NK-92 (cell line): ENCODE data around the gene MAGEF1.

Experiments
- DNase-seq: peaks from one replicate; lab custom pipeline; 2025; ENCODE audit not compliant: unreplicated experiment; lab: John Stamatoyannopoulos, UW

MAGEF1 gene

DNA sequence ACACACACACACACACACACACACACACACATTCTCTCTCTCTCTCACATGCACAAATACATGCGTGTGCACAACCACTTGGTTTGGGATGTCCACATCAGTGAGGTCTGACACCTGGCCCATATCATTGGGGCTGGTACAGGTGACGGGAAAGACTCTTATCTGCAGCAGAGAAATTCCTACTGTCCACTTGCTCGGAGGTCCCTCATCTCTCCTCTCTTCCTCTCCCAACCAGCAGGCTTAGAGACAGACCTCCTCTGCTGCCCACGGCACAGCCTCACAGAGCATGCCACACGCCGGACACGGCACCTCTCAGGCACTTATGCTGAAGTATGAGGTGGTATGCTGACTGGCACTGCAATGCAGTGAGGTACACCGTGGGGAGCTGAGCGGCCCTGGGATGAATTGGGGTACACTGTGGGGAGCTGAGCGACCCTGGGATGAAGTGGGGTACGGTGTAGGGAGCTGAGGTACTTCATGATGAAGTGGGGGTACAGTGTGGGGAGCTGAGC is 41.7 kb downstream of the MAGEF1 start:
- no peak for DNase-seq

DNA sequence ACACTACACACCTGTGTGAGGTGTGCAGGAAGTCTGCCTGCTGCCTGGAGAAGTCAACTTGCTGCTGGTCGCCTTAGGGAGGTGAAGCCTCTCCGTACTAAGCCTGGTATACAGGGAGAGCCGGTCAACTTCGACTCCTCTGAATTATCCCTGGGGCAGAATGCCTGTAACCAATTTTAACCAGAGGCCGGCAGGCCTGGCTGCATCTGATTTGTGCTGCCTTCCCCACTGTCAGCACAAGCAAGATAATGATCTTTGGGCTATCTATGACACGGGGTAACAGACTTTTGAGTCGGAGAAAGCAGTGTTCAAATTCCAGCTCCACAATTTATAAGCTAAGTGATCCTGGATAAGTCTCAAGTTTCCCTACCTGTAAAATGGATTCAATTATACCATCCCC is 42.3 kb downstream of the MAGEF1 start:
- DNase-seq, result no peak

DNA sequence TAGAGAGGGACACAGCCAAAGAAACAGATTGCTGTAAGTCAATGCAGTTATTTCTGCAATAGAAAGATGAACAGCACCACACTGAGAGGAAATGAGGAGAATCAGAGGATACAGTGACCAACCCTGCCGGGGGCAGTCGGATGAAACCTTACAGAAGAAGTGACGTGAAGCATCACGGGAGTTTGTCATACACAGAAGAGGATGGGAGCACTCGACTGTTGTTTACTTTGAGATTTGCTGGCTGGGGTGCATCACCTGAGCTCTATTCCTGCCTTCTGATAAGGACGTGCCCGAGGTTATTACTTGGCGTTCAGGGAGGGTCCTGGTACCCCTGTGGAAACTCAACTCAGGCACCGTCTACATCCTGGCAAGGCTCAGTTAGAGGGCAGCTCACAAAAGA is 45.4 kb downstream of the MAGEF1 start:
- DNase-seq, result no peak

DNA sequence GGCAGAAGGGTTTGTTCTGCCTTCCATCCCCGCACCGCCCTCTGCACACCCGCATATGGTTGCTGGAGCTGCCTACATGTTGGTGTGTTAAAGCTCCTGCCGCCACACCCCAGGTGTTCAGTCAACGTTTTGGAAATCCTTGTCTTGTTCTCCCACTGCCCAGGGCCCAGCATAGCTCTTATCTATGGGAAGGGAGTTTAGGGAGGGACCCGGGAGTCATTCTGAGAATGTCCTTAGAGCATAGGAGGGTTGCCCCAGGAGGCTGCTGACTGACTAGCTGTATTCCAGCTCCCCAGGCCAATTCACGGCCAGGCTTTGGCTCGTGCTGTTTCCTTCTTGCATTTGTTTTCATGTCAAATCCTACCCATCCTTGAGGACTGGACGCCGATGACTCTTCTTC is 46.8 kb downstream of the MAGEF1 start:
- DNase-seq, result no peak

DNA sequence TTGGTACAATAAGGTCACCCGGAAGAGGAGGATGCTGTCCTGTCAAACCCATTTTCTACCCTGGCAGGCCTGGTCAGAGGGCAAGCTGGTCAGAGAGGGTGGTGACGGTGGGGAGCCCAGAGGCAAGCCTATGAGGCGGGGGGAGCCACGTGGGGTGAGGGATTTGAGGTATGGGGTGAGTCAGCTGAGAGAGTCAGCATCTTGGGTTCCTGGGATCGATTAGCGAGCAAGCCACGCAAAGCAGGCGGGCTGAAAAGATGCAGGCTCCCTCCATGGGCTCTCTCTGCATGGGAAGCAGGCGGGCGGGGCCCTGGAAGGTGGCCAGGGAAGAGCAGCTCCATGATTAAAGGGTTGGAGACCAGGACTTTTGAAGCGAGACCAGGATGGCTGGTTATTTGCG is 48.1 kb downstream of the MAGEF1 start:
- DNase-seq, result no peak

DNA sequence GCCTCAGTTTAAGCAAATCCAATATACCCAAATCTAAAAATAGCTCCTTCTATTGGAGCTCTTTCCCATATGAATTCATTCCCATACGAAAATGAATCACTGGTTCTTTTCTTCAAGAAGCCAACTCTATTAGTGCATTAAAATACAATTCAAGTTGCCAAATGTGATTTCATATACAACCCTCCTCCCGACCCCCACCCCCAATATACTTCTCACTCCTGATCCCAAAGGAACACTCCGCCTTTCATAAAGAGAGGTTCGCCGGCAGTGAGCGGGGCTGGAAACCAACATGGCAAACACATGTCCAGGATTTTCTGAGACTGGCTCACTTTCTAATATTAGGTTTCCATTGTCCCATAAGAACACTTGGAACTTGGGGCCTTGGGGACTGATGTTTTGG is 48.5 kb downstream of the MAGEF1 start:
- DNase-seq, result no peak

DNA sequence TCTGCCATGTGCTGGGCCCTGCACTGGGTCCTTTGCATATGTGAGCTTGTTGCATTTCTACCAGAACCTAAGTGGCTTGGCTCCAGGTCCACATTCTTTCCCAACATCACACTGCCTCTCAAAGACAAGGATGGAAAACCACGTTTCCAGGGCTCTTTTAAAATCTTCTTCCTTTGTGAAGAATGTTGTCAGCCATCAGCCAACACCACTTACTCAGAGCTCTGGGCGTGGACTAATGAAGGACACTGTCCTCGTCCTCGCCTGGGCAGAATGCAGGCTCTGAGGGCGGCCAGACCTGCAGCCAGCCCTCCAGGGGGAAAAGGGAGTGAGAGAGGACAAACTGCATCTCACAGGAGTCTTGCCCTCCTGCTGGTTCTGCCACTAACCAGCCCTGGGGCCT is 49.7 kb downstream of the MAGEF1 start:
- DNase-seq, result no peak

DNA sequence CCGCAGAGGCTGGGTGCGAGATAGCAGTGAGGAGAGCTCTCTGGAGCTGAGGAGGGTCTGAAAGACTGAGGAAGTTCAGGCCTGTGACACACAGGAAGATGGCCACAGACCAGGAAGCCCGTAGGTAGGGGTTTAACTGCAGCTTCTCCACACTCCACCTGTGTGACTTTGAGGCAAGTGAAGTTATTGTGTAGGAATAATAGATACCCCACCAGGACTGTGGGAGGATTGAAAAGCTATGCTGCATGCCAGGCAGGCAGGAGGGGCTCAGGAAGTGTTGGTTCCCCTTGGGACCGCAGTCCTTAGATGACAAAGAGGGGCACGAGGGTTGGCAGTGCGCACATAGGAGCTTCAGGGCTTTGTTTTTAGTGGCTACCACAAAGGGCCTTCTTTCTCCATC is 50.9 kb downstream of the MAGEF1 start:
- DNase-seq, result no peak
